Rectal smooth muscle tissue (tissue), 1 donor: ENCODE measurements around the gene DISC1.
"Not testable (repeated sequence)": the region's sequence is repeated elsewhere in the genome, so short reads cannot be mapped to it uniquely, and the experiment has no call there.

ENCODE experiments used
- H3K27ac ChIP-seq: one replicate; pipeline ENCODE4 v1.7.0; 2013; ENCODE audit warnings: low read depth, low read length, inconsistent platforms
- H3K27me3 ChIP-seq: one replicate; pipeline ENCODE4 v1.7.0; 2013; ENCODE audit warnings: low read length; ENCODE audit not compliant: control insufficient read depth, insufficient read depth
- H3K36me3 ChIP-seq: one replicate; pipeline ENCODE4 v1.7.0; 2013; ENCODE audit warnings: low read length; ENCODE audit not compliant: control insufficient read depth, insufficient read depth
- H3K4me1 ChIP-seq: one replicate; pipeline ENCODE4 v1.7.0; 2013; ENCODE audit warnings: low read length; ENCODE audit not compliant: control insufficient read depth, insufficient read depth
- H3K4me3 ChIP-seq: one replicate; pipeline ENCODE4 v1.7.0; 2013; ENCODE audit warnings: low read length
- H3K9ac ChIP-seq: one replicate; pipeline ENCODE4 v1.7.0; 2013; ENCODE audit warnings: low read length

DISC1 gene

GRCh38 chr1:231611851-231612250, 14.7 kb upstream of the DISC1 start:
- H3K4me3 ChIP-seq: no peak overlapping the region
- no peak overlapping the region for H3K27ac ChIP-seq
- H3K4me1 ChIP-seq: no peaks in the 10 kb centered on the region
- H3K27me3 ChIP-seq: no peaks in the 10 kb centered on the region
- no peaks in the 10 kb centered on the region for H3K36me3 ChIP-seq
- H3K9ac ChIP-seq: no peak overlapping the region

- H3K4me1 ChIP-seq: no peaks in the 10 kb centered on the region
- H3K9ac ChIP-seq: no peak overlapping the region
- H3K36me3 ChIP-seq: no peaks in the 10 kb centered on the region
- H3K4me3 ChIP-seq: no peak overlapping the region
- no peaks in the 10 kb centered on the region for H3K27me3 ChIP-seq
- H3K27ac ChIP-seq: no peak overlapping the region
Measured at GRCh38 chr1:231612393-231613089, 14.0 kb upstream of the DISC1 start.

- no peaks in the 10 kb centered on the region for H3K36me3 ChIP-seq
- H3K9ac ChIP-seq: no peak overlapping the region
- H3K27ac ChIP-seq: no peak overlapping the region
- no peaks in the 10 kb centered on the region for H3K4me1 ChIP-seq
- no peaks in the 10 kb centered on the region for H3K27me3 ChIP-seq
- no peak overlapping the region for H3K4me3 ChIP-seq
Measured at GRCh38 chr1:231613419-231614349, 12.9 kb upstream of the DISC1 start.

GRCh38 chr1:231616667-231617066, 9.9 kb upstream of the DISC1 start:
- no peak overlapping the region for H3K27ac ChIP-seq
- H3K4me1 ChIP-seq: no peaks in the 10 kb centered on the region

GRCh38 chr1:231618609-231619256, 7.9 kb upstream of the DISC1 start:
- no peaks in the 10 kb centered on the region for H3K4me1 ChIP-seq
- no peak overlapping the region for H3K27ac ChIP-seq
- no peaks in the 10 kb centered on the region for H3K36me3 ChIP-seq
- no peak overlapping the region for H3K9ac ChIP-seq
- no peak overlapping the region for H3K4me3 ChIP-seq
- H3K27me3 ChIP-seq: no peaks in the 10 kb centered on the region

More at GRCh38 chr1:231616667-231617066, 9.9 kb upstream of the DISC1 start:
- Histone ChIP-seq H3K9ac (no peak overlapping the region), H3K36me3 (no peaks in the 10 kb centered on the region), H3K4me3 (no peak overlapping the region), H3K27me3 (no peaks in the 10 kb centered on the region)

GRCh38 chr1:231619257-231619634, 7.3 kb upstream of the DISC1 start:
- no peaks in the 10 kb centered on the region for H3K36me3 ChIP-seq
- no peaks in the 10 kb centered on the region for H3K4me1 ChIP-seq
- H3K4me3 ChIP-seq: no peak overlapping the region
- H3K9ac ChIP-seq: no peak overlapping the region
- no peak overlapping the region for H3K27ac ChIP-seq
- no peaks in the 10 kb centered on the region for H3K27me3 ChIP-seq

- H3K27me3 ChIP-seq, H3K9ac ChIP-seq, H3K27ac ChIP-seq, H3K4me3 ChIP-seq, H3K36me3 ChIP-seq, H3K4me1 ChIP-seq: not testable (repeated sequence)
Measured at GRCh38 chr1:231625042-231625441, 1.5 kb upstream of the DISC1 start.

- Histone ChIP-seq H3K9ac (no peak overlapping the region), H3K27ac (no peak overlapping the region), H3K27me3 (no peaks in the 10 kb centered on the region), H3K36me3 (no peaks in the 10 kb centered on the region), H3K4me3 (peak overlapping the region; percentile 92), H3K4me1 (no peaks in the 10 kb centered on the region)
Measured at GRCh38 chr1:231625975-231626534, 535 bp upstream of the DISC1 start.

GRCh38 chr1:231626951-231627614, 493 bp downstream of the DISC1 start:
- Histone ChIP-seq H3K27me3 (no peaks in the 10 kb centered on the region), H3K9ac (peak overlapping the region; percentile 47), H3K27ac (peak overlapping the region; percentile 67), H3K4me3 (peak overlapping the region; percentile 92), H3K4me1 (no peaks in the 10 kb centered on the region), H3K36me3 (no peaks in the 10 kb centered on the region)

GRCh38 chr1:231628207-231628876, 1.8 kb downstream of the DISC1 start:
- no peak overlapping the region for H3K9ac ChIP-seq
- H3K27me3 ChIP-seq: no peaks in the 10 kb centered on the region
- no peak overlapping the region for H3K4me3 ChIP-seq
- H3K4me1 ChIP-seq: no peaks in the 10 kb centered on the region
- H3K27ac ChIP-seq: no peak overlapping the region
- H3K36me3 ChIP-seq: no peaks in the 10 kb centered on the region

- no peak overlapping the region for H3K27ac ChIP-seq
Measured at GRCh38 chr1:231629132-231629531, 2.5 kb downstream of the DISC1 start.

More at GRCh38 chr1:231629132-231629531, 2.5 kb downstream of the DISC1 start:
- Histone ChIP-seq H3K36me3 (no peaks in the 10 kb centered on the region), H3K4me3 (no peak overlapping the region), H3K9ac (no peak overlapping the region), H3K4me1 (no peaks in the 10 kb centered on the region), H3K27me3 (no peaks in the 10 kb centered on the region)
